GM12801 (cell line): ENCODE results near the gene TUBA4B.

Experiments
- CTCF ChIP-seq: IDR thresholded peaks from one replicate; pipeline ENCODE4 v1.5.1; 2011; ENCODE audit warnings: control low read depth; ENCODE audit not compliant: insufficient read length; ENCODE audit errors: extremely low read depth

The TUBA4B gene

GRCh38 chr2:219268294-219268693, 15.3 kb downstream of the TUBA4B start:
- no peak for TF ChIP-seq CTCF

- TF ChIP-seq CTCF, result no peak
These were observed 16.5 kb downstream of the TUBA4B start for GRCh38 chr2:219269362-219270054.

DNA sequence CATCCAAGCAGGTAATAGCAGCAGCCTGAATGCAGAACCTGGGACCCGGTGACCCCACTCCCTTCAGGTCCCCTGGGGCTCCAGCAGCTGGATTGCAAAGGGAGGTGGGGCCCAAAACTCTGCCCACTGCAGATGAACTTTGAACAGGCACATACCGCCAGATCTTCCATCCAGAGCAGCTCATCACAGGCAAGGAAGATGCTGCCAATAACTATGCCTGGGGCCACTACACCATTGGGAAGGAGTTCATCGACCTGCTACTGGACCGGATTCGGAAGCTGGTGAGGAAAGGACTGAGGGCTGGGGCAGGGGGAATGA, 17.0 kb downstream of the TUBA4B start:
- TF ChIP-seq CTCF, result no peak

DNA sequence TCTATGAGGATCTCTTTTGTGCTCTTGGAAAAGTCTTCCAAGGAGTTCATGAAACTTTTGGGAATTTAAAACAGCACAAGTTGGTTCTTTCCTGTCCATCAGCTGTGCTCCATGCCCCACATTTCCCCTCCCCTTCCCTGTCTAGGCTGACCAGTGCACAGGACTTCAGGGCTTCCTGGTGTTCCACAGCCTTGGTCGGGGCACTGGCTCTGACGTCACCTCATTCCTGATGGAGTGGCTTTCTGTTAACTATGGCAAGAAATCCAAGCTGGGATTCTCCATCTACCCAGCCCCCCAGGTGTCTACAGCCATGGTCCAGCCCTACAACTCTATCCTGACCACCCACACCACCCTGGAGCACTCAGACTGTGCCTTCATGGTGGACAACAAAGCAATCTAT, 18.0 kb downstream of the TUBA4B start:
- TF ChIP-seq CTCF, result no peak

DNA sequence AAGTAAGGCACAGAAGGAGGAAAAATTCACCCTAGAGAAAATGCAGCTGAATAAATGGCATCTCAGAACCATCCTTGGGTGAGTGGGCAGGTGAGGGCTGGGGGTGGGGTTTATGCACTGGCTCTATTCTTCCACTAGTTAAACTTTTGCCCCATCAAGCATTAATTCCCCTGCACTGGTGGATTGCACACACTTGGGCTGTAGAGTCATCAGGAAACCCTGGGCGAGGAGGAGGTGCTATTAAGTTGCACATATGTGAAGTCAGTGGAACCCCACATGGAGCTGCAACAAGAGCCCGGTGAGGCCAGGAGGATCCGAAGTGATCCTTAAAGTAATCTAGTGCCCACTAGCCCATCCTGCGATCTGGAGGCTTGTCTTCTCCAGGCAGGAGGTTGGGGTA, 19.3 kb downstream of the TUBA4B start:
- TF ChIP-seq CTCF, result no peak

GRCh38 chr2:219272995-219273394, 20.0 kb downstream of the TUBA4B start:
- TF ChIP-seq CTCF, result no peak

GRCh38 chr2:219273937-219274336, 20.9 kb downstream of the TUBA4B start:
- no peak for TF ChIP-seq CTCF
